ENCODE results near the gene GPR143.

Gene GPR143

DNA sequence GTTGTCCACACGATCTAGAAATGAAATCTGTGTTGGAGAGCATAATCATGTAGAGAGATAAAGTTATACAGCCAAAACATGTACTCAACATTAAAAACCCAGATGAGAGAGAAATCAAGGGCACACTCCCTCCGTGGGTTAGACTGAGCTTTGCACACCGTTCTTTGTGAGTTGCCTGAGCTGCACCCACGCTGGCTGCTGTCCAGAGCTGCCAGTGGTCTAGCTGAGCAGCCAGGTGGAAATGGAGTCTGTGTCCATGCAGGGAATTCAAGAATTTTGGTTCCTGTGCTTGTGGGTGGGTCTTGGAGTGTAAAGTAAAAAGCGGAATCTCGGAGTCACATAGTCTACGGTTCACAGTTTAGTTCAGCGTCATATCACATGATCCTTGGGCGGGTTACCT, 84.6 kb downstream of the GPR143 start:
- H3K4me3 ChIP-seq (ENCODE audit: control insufficient read depth, low read depth, low read length) = no peak overlapping the region

GRCh38 chrX:9678215-9678965, 87.3 kb downstream of the GPR143 start:
- no peak overlapping the region for H3K4me3 ChIP-seq (ENCODE audit: control insufficient read depth, low read depth, low read length)
- no peak for TF ChIP-seq CTCF (IDR thresholded peaks at IDR 0.05; ENCODE audit: control insufficient read depth, insufficient read depth, low read depth, low read length, missing control alignments)
- no peak for DNase-seq (ENCODE audit: low read depth)

More for the DNA sequence above, 84.6 kb downstream of the GPR143 start:
- no peak for TF ChIP-seq CTCF (IDR thresholded peaks at IDR 0.05; ENCODE audit: control insufficient read depth, insufficient read depth, low read depth, low read length, missing control alignments)
- DNase-seq (ENCODE audit: low read depth) = no peak

DNA sequence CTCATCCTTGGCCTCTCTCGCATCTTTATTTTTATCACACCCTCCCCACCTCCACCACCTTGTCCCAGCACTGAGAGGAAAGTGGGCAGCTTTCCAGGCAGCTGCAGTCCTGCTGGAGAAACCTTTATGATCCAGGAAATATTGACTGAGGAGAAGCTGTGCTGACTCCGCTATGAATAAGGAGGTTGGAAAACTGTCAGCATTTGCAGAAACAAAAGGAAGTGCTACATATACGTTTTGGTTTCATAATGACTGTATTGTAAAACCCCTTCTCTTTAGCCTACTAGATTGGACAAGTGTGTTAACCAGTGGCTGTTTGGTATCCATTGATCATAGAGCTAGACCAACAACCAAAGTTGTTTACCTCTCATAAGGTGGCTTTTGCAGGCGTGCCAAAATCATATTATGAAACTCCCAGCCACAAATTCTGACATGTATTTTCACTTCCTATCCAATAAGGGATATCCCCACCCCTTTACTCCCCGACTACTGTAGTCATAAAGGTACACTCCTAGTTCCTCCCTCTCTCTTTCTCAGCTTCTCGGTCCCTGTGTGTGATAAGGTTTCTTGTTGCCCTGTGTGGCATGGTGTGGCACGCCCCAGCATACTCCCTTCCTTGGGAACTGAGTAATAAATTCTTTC, 88.4 kb downstream of the GPR143 start:
- DNase-seq (ENCODE audit: low read depth) = no peak
- no peak overlapping the region for H3K4me3 ChIP-seq (ENCODE audit: control insufficient read depth, low read depth, low read length)

GRCh38 chrX:9676738-9677097, 88.9 kb downstream of the GPR143 start:
- no peak for TF ChIP-seq CTCF (IDR thresholded peaks at IDR 0.05; ENCODE audit: control insufficient read depth, insufficient read depth, low read depth, low read length, missing control alignments)
- DNase-seq (ENCODE audit: low read depth) = no peak
- no peak overlapping the region for H3K4me3 ChIP-seq (ENCODE audit: control insufficient read depth, low read depth, low read length)

More for the DNA sequence above, 88.4 kb downstream of the GPR143 start:
- TF ChIP-seq CTCF (IDR thresholded peaks at IDR 0.05; ENCODE audit: control insufficient read depth, insufficient read depth, low read depth, low read length, missing control alignments) = no peak

GRCh38 chrX:9676306-9676705, 89.3 kb downstream of the GPR143 start:
- peak; percentile 55 for DNase-seq (ENCODE audit: low read depth)
- TF ChIP-seq CTCF (IDR thresholded peaks at IDR 0.05; ENCODE audit: control insufficient read depth, insufficient read depth, low read depth, low read length, missing control alignments) = no peak
- H3K4me3 ChIP-seq (ENCODE audit: control insufficient read depth, low read depth, low read length) = no peak overlapping the region
